B cell (primary cell): Measurements from ENCODE around the gene SH3RF3. TPM values are rescaled to one million over a fixed set of nuclear protein-coding genes. Genes with fewer than 3 reads are reported as not detected.

Experiments used
- ATAC-seq: fragments of 200-7000 bp; cut with Tn5 transposase; one replicate; pipeline ENCODE4 v1.10.0; 2021; ENCODE audit warnings: low read depth, mild to moderate bottlenecking, moderate number of reproducible peaks, moderate library complexity
- CTCF ChIA-PET: fragments of 350-600 bp; sonication (Branson Sonifier 250); formaldehyde crosslinking; loops from one replicate; lab custom pipeline; 2021; ENCODE audit warnings: antibody characterized with exemption, inconsistent platforms; lab: Charles Lee
- POLR2A ChIA-PET: fragments of 350-600 bp; sonication (Branson Sonifier 250); formaldehyde crosslinking; loops from one replicate; lab custom pipeline; 2021; ENCODE audit warnings: antibody characterized with exemption; lab: Charles Lee
- DNase-seq: peaks from one replicate; pipeline ENCODE4 v3.0.0; 2013
- H2AFZ ChIP-seq: 2 replicates; pipeline ENCODE4 v1.6.1; 2012; ENCODE audit warnings: mild to moderate bottlenecking, low read depth, low read length; ENCODE audit not compliant: insufficient read depth, poor library complexity, severe bottlenecking
- H3K27ac ChIP-seq, 2 donors: 1 replicate in 1 of 2; 2 replicates in 1 of 2; pipeline ENCODE4 v1.5.1; 2012 to 2013; ENCODE audit warnings: low read length in 2 of 2, mild to moderate bottlenecking in 2 of 2, moderate library complexity in 1 of 2
- H3K27me3 ChIP-seq, 4 experiments: fragments of 200-600 bp in 1 of 4; sonication (generic) in 1 of 4; replicated peaks in 1 of 4; 1 replicate in 2 of 4; 2 replicates in 2 of 4; pipeline versions ENCODE4 v1.6.1 to v1.7.0; 2013 to 2016; ENCODE audit warnings: low read length in 3 of 4, mild to moderate bottlenecking in 2 of 4, mixed read lengths in 1 of 4, moderate library complexity in 1 of 4; ENCODE audit not compliant: insufficient read depth in 4 of 4, control insufficient read depth in 3 of 4; ENCODE audit errors: control extremely low read depth in 1 of 4
- H3K36me3 ChIP-seq, 2 experiments: replicated peaks in 1 of 2; 1 replicate in 1 of 2; 2 replicates in 1 of 2; pipeline versions ENCODE4 v1.6.1 to v1.7.1; 2013; ENCODE audit warnings: low read length in 1 of 2; ENCODE audit not compliant: insufficient read depth in 2 of 2, control insufficient read depth in 1 of 2; ENCODE audit errors: control extremely low read depth in 1 of 2, extremely low read depth in 1 of 2
- H3K4me1 ChIP-seq, 2 donors: fragments of 200-600 bp in 1 of 2; sonication (generic) in 1 of 2; 1 replicate in 1 of 2; 2 replicates in 1 of 2; pipeline versions ENCODE4 v1.5.1 to v1.6.1; 2013 to 2017; ENCODE audit warnings: low read length in 2 of 2; ENCODE audit not compliant: control insufficient read depth in 2 of 2, insufficient read depth in 2 of 2
- H3K4me2 ChIP-seq: replicated peaks from 2 replicates; pipeline ENCODE3; 2012; ENCODE audit warnings: mild to moderate bottlenecking, low read depth, low read length; ENCODE audit not compliant: poor library complexity, severe bottlenecking
- H3K4me3 ChIP-seq, 5 experiments: fragments of 200-600 bp in 1 of 5; sonication (generic) in 1 of 5; 1 replicate in 3 of 5; 2 replicates in 2 of 5; pipeline versions ENCODE4 v1.5.1 to v1.7.0; 2011 to 2016; ENCODE audit warnings: low read length in 4 of 5, mild to moderate bottlenecking in 4 of 5, low read depth in 2 of 5, control low read depth in 1 of 5, moderate library complexity in 1 of 5; ENCODE audit not compliant: insufficient read depth in 1 of 5; ENCODE audit errors: control extremely low read depth in 1 of 5, extremely low read depth in 1 of 5
- H3K79me2 ChIP-seq: fragments of 200-600 bp; sonication (generic); one replicate; pipeline ENCODE4 v1.6.0; 2016; ENCODE audit warnings: low read length; ENCODE audit not compliant: control insufficient read depth, insufficient read depth
- H3K9ac ChIP-seq: fragments of 200-600 bp; sonication (generic); 2 replicates; pipeline ENCODE4 v1.6.1; 2017; ENCODE audit warnings: mild to moderate bottlenecking, low read length, moderate library complexity
- H3K9me3 ChIP-seq, 3 donors: one replicate each; pipeline versions ENCODE4 v1.6.1 to v1.7.1; 2013; ENCODE audit warnings: low read length in 2 of 3; ENCODE audit not compliant: control insufficient read depth in 2 of 3, insufficient read depth in 1 of 3; ENCODE audit errors: control extremely low read depth in 1 of 3
- H4K20me1 ChIP-seq: 2 replicates; pipeline ENCODE4 v1.6.0; 2012; ENCODE audit warnings: mild to moderate bottlenecking, low read length; ENCODE audit not compliant: insufficient read depth, control insufficient read depth, poor library complexity, severe bottlenecking
- H3K27ac Mint-ChIP-seq: one replicate; pipeline ENCODE4 v1.8.0; 2021; ENCODE audit warnings: mixed read lengths
- H3K27me3 Mint-ChIP-seq: one replicate; pipeline ENCODE4 v1.8.0; 2021; ENCODE audit warnings: mixed read lengths
- H3K4me1 Mint-ChIP-seq: one replicate; pipeline ENCODE4 v1.8.0; 2021; ENCODE audit warnings: mixed read lengths
- H3K4me3 Mint-ChIP-seq: one replicate; pipeline ENCODE4 v1.8.0; 2021; ENCODE audit warnings: mixed read lengths
- H3K9me3 Mint-ChIP-seq: one replicate; pipeline ENCODE4 v1.8.0; 2022; ENCODE audit warnings: mixed read lengths; ENCODE audit not compliant: insufficient read depth
- EZH2 ChIP-seq: IDR thresholded peaks from 2 replicates; pipeline ENCODE4 v1.6.1; 2012; ENCODE audit warnings: borderline replicate concordance, low read depth, mild to moderate bottlenecking, moderate library complexity, low read length; ENCODE audit not compliant: insufficient read depth, poor library complexity, severe bottlenecking
- WGBS: methylation state at CpG from one replicate; pipeline ENCODE4 v1.1.5; 2013; ENCODE audit warnings: missing lambda C conversion rate; ENCODE audit not compliant: insufficient coverage; 5-methylcytosine and 5-hydroxymethylcytosine counted together
- intact Hi-C: fragments of 100-400 bp; cut with micrococcal nuclease; formaldehyde crosslinking; loops from one replicate; pipeline ENCODE4 v1.10.0; 2022
- polyA plus RNA-seq: library from polyadenylated mRNA; depleted of rRNA; stranded (reverse); fragments of >200 nt; gene quantifications from 2 replicates; pipeline ENCODE4 v1.2.3, GENCODE V29; 2012
- total RNA-seq, 2 donors: library from RNA; stranded (reverse); fragments of 120-200 nt in 1 of 2; gene quantifications; 1 replicate in 1 of 2; 2 replicates in 1 of 2; pipeline versions ENCODE4 v1.2.3 to v1.2.4, GENCODE V29; 2013 to 2022
- TF ChIP-seq, protein P1 (sequence below): fragments of 200-600 bp; IDR thresholded peaks from one replicate; pipeline ENCODE4 v1.8.0; 2022; ENCODE audit warnings: antibody characterized with exemption, mild to moderate bottlenecking

Gene SH3RF3
- total and polyA plus RNA-seq, 2 donors (not counting 1 experiment from before 2014, with no cell fraction given), result 0.07 to 1.2 TPM

DNA sequence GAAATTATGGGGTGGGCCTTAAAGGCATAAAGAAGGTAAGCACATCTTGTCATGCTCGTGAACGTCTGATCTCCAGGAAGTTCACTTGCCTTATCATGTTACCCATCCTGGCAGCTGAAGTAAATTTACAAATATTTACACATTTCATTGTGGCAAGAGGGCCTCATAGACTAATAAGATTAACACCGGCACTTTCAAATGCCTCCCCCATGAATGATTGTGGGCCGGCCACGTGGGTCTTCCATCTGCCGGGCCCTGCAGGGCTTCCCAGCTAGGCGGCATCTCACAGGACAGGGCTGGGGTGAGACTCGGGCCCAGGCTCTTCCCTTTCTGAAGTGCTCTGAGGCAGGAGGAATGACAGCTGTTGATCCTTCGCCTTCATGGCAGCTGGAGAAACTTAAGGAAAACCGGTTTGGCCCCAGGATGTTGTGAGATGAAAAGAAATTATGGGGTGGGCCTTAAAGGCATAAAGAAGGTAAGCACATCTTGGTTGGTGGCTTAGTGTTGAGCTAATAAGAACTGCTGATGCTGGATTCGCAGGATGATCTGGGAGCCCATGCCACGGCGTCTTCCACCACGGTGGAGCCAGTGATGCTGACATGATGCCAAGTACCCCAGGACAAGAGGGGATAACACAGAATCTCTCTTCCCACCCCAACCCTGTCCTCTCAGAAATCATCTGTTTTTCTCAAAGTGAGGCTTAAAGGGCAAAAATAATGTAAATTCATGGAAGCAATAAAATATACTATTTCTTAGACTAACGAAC, 308.5 kb downstream of the SH3RF3 start:
- no peak for DNase-seq
- no peaks in the 10 kb centered on the region for H3K27me3 ChIP-seq
- H3K4me2 ChIP-seq, result no peak overlapping the region
- no peak for ATAC-seq
- peaks cover 4 to 16% (median 13%) of the 10 kb centered on the region in 3 donors for H3K9me3 ChIP-seq
- Mint-ChIP-seq H3K9me3 (peaks cover 10% of the 10 kb centered on the region), H3K27me3 (no peaks in the 10 kb centered on the region), H3K4me1 (no peaks in the 10 kb centered on the region), H3K27ac (no peak overlapping the region), H3K4me3 (no peak overlapping the region)
- no peaks in the 10 kb centered on the region for H4K20me1 ChIP-seq
- ChIA-PET CTCF (no interaction called here), POLR2A (no interaction called here)
- TF ChIP-seq, protein P1, sequence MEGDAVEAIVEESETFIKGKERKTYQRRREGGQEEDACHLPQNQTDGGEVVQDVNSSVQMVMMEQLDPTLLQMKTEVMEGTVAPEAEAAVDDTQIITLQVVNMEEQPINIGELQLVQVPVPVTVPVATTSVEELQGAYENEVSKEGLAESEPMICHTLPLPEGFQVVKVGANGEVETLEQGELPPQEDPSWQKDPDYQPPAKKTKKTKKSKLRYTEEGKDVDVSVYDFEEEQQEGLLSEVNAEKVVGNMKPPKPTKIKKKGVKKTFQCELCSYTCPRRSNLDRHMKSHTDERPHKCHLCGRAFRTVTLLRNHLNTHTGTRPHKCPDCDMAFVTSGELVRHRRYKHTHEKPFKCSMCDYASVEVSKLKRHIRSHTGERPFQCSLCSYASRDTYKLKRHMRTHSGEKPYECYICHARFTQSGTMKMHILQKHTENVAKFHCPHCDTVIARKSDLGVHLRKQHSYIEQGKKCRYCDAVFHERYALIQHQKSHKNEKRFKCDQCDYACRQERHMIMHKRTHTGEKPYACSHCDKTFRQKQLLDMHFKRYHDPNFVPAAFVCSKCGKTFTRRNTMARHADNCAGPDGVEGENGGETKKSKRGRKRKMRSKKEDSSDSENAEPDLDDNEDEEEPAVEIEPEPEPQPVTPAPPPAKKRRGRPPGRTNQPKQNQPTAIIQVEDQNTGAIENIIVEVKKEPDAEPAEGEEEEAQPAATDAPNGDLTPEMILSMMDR, result no peak
- TF ChIP-seq EZH2, result no peak
- no peak overlapping the region for H3K9ac ChIP-seq
- WGBS, result 92% methylated on average over 11 of the region's 15 CpGs
- intact Hi-C loops, result no loop called here
- no peak overlapping the region for H3K27ac ChIP-seq
- no peaks in the 10 kb centered on the region for H3K4me1 ChIP-seq
- H3K4me3 ChIP-seq, result no peak overlapping the region
- no peaks in the 10 kb centered on the region for H3K36me3 ChIP-seq
- H2AFZ ChIP-seq, result no peak overlapping the region
- H3K79me2 ChIP-seq, result no peaks in the 10 kb centered on the region

DNA sequence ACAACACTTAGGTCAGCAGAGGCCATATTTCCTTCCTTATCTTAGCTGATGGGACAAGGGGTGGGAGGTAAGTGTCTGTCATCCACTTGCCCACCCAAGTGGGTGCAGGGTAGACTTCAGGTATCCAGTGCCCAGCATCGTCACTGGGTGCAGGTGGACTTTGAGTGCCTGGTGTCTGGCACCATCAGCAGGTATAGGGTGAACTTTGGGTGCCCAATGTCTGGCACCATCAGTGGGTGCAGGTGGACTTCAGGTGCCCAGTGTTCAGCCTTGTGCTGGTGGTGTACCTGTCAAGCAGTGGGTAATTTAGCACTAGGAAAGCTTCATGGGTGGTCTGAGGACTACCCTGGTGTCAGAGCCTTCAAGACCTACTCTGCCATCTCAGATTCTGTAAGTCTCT, 309.1 kb downstream of the SH3RF3 start:
- no peaks in the 10 kb centered on the region for H3K4me1 Mint-ChIP-seq
- H3K79me2 ChIP-seq, result no peaks in the 10 kb centered on the region
- no peaks in the 10 kb centered on the region for H3K36me3 ChIP-seq
- peaks cover 4 to 18% (median 17%) of the 10 kb centered on the region in 3 donors for H3K9me3 ChIP-seq
- 92% methylated on average over 1 of the region's 1 CpG for WGBS
- no peak for ATAC-seq
- CTCF ChIA-PET, result no interaction called here
- H3K4me3 ChIP-seq, result no peak overlapping the region
- no peak for DNase-seq
- H3K4me1 ChIP-seq, result no peaks in the 10 kb centered on the region
- no peak overlapping the region for H3K27ac Mint-ChIP-seq
- no peak overlapping the region for H3K9ac ChIP-seq
- H3K4me2 ChIP-seq, result no peak overlapping the region
- H3K27me3 ChIP-seq, result no peaks in the 10 kb centered on the region
- H2AFZ ChIP-seq, result no peak overlapping the region
- no peaks in the 10 kb centered on the region for H4K20me1 ChIP-seq
- POLR2A ChIA-PET, result no interaction called here
- H3K27me3 Mint-ChIP-seq, result no peaks in the 10 kb centered on the region
- no peak overlapping the region for H3K27ac ChIP-seq
- intact Hi-C loops, result no loop called here
- TF ChIP-seq EZH2, result no peak
- TF ChIP-seq, protein P1, result no peak
- H3K4me3 Mint-ChIP-seq, result no peak overlapping the region
- H3K9me3 Mint-ChIP-seq, result peaks cover 13% of the 10 kb centered on the region
